HG03064 (cell line): ENCODE data around the gene OR2M3.
"Not testable (repeated sequence)": the region's sequence is repeated elsewhere in the genome, so short reads cannot be mapped to it uniquely, and the experiment has no call there.

Experiments
- ATAC-seq: cut with Tn5 transposase; IDR thresholded peaks from one replicate; pipeline ENCODE4 v1.9.1; 2021; ENCODE audit warnings: low read depth; ENCODE audit not compliant: unreplicated experiment

OR2M3 gene

GRCh38 chr1:248196965-248197364, at the start of gene OR2M3:
TSS of gene OR2M3 (plus strand) at chr1:248197265. CDS start at chr1:248203068, 5,803 bp downstream.
- no peak for ATAC-seq

DNA sequence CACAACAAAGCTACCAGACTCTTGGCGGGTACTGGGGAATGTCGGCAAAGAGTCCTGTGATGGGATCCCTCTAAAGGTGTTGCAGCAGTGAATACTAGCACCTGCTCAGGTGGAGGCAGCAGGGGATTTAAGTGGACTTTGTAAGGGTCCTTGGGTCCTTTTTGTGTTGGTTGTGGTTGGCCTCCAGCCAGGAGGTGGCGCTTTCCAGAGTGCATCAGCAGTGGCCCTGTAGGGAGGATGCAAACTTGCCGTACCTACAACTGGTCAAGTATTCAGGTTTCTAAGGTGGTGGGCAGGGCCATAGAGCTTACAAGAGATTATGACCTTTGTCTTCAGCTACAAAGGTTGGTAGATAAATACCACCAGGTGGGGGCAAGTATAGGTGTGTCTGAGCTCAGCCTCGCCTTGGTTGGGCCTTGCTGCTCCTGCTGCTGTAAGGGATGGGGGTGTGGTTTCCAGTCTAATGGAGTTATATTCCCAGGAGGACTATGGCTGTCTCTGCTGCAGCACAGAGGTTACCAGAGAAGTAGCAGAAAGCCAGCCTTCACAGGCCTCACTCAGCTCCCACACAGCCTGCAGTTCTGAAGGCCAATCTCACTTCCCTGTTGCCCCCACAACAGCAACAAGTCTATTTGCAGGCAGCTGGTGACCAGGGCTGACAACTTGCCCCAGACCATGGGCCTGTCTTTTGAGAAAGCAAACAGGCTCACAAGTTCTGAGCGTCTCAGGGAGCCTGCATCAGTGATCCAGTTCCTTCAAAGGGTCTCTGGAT, 44.8 kb upstream of the OR2M3 start:
- ATAC-seq: no peak

GRCh38 chr1:248155927-248156326, 41.1 kb upstream of the OR2M3 start:
- ATAC-seq: no peak

DNA sequence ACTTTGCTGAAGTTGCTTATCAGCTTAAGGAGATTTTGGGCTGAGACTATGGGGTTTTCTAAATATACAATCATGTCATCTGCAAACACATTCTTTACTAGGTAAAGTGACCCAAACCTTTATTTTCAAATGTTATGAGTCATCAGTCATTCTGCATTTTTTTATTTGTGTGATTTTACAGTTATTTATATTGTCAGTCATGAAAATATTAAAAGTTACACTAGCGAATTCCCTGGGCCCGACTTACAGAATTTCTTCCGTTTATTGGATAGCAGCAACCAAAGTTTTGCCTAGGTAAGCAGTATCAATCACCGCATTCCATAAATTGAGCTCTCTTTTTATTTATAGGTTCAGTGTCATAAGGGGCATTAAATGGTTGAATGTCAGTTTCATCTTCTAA, 38.3 kb upstream of the OR2M3 start:
- no peak for ATAC-seq

- no peak for ATAC-seq
Measured at GRCh38 chr1:248164031-248164430, 33.0 kb upstream of the OR2M3 start.

GRCh38 chr1:248165186-248165585, 31.9 kb upstream of the OR2M3 start:
- no peak for ATAC-seq

GRCh38 chr1:248174521-248174920, 22.5 kb upstream of the OR2M3 start, which contains the start of gene OR2M2:
TSS of gene OR2M2 (plus strand) at chr1:248174821. CDS start at chr1:248179986, 5,165 bp downstream.
- no peak for ATAC-seq

- ATAC-seq: no peak
Measured at GRCh38 chr1:248183996-248184395, 13.1 kb upstream of the OR2M3 start.

GRCh38 chr1:248187363-248187762, 9.7 kb upstream of the OR2M3 start:
- ATAC-seq: no peak

GRCh38 chr1:248189026-248189425, 8.0 kb upstream of the OR2M3 start:
- ATAC-seq: no peak

DNA sequence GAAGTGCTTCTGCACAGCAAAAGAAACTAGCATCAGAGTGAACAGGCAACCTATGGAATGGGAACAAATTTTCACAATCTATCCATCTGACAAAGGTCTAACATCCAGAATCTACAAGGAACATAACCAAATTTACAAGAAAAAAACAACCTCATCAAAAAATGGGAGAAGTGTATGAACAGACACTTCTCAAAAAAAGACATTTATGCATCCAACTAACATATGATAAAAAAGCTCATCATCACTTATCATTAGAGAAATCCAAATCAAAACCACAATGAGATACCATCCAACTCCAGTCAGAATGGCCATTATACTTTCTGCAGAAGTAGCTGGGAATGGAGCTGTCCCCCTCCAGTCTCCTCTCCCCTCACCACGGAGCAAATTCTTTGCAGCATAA, 2.9 kb upstream of the OR2M3 start:
- ATAC-seq: no peak

GRCh38 chr1:248215880-248216279, 18.8 kb downstream of the OR2M3 start:
- ATAC-seq: no peak

GRCh38 chr1:248225537-248225936, 28.5 kb downstream of the OR2M3 start:
- ATAC-seq: no peak

GRCh38 chr1:248229360-248229908, 32.4 kb downstream of the OR2M3 start:
- no peak for ATAC-seq

GRCh38 chr1:248231117-248231516, 34.1 kb downstream of the OR2M3 start, which contains the start of gene OR2M4:
TSS of gene OR2M4 (plus strand) at chr1:248231417. CDS start at chr1:248238929, 7,512 bp downstream.
- no peak for ATAC-seq

DNA sequence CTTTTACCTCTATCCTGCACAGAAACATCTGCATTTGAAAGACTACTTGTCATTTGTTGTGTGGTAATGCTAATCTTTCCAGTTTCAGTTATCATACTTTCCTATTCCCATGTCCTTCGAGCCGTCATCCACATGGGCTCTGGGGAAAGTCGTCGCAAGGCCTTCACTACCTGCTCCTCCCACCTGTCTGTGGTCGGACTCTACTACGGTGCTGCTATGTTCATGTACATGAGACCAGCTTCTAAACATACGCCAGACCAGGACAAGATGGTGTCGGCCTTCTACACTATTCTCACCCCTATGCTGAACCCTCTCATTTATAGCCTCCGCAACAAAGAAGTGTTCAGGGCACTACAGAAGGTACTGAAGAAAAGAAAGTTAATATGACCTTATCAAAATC, 42.4 kb downstream of the OR2M3 start:
- ATAC-seq: no peak

GRCh38 chr1:248243204-248243603, 46.1 kb downstream of the OR2M3 start:
- ATAC-seq: peak; percentile 72

GRCh38 chr1:248259309-248259708, 62.2 kb downstream of the OR2M3 start:
- ATAC-seq: not testable (repeated sequence)
